Tibial nerve (tissue), 4 donors: ENCODE measurements around the gene ADCY4.

Source experiments
- CTCF ChIP-seq, 5 experiments: fragments of 200-600 bp in 3 of 5; fragments of 450-650 bp in 2 of 5; sonication (generic) in 3 of 5; IDR thresholded peaks; one replicate each; pipeline ENCODE4 v1.5.1; 2016 to 2019; ENCODE audit warnings: antibody characterized with exemption in 5 of 5, mild to moderate bottlenecking in 3 of 5, moderate library complexity in 2 of 5
- EP300 ChIP-seq, 2 donors: sonication (generic); formaldehyde crosslinking; IDR thresholded peaks; one replicate each; pipeline ENCODE4 v1.6.1; 2017; ENCODE audit warnings: antibody characterized with exemption in 2 of 2, mild to moderate bottlenecking in 1 of 2
- POLR2A ChIP-seq, 2 donors: fragments of 450-650 bp; IDR thresholded peaks; one replicate each; pipeline ENCODE4 v1.6.1; 2017; ENCODE audit warnings: antibody characterized with exemption in 2 of 2, mild to moderate bottlenecking in 2 of 2, moderate library complexity in 2 of 2

DNA sequence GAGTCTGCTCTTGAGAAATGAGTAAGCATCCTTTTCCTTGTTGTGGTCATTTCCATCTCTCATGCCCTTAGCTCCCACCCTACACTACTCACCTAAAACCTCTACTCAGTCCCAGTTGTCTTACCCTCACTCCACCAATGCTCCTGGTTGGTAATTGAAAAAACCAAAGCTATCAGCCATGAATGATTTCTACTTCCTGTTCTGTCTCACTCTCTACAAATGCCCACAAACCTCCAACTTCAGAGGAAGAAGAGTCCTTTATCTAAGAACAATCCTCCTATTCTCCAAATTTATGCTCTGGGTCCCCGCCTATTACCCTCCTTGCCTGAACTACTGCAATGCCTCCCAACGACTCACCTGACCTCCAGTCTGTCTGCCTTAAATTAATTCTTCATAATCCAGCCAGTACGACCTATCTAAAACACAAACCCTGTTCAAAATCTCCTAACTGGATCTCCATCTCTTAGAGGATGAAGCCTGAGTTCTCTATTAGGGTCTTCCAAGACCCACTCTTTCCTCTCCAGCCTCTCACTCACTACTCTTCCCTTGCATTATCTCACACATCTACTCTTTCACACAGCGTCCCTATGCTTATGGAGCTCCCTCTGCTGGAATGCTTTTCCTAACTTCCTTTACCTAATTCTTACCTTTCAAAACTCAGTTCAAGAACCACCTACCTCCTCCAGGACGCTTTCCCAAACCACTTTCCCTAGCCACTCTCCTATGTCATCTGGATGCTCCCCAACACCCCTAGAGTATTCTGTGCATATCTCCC, 37.5 kb downstream of the ADCY4 start:
- TF ChIP-seq CTCF (IDR thresholded peaks at IDR 0.05) (peak in 2 of 5 experiments; percentile 8 to 13), EP300 (IDR thresholded peaks at IDR 0.05) (no peak), POLR2A (IDR thresholded peaks at IDR 0.05) (no peak)
